Activated naive CD4-positive, alpha-beta T cell treated with anti-CD3 and anti-CD28 coated beads, Interleukin-2, amount 10 ng/mL, durations not matched to agents 7 days and 5 days (primary cell): ENCODE results near the gene HP1BP3.

Experiments used
- CTCF ChIA-PET: fragments of 350-600 bp; sonication (Branson Sonifier 250); formaldehyde crosslinking; loops from one replicate; lab custom pipeline; 2021; ENCODE audit warnings: antibody characterized with exemption; lab: Charles Lee
- DNase-seq: peaks from one replicate; pipeline ENCODE4 v3.0.0-alpha.2; 2020
- H3K27ac Mint-ChIP-seq: one replicate; pipeline ENCODE4 v1.8.0; 2021; ENCODE audit warnings: mild to moderate bottlenecking, moderate library complexity, mixed read lengths
- H3K27me3 Mint-ChIP-seq: one replicate; pipeline ENCODE4 v1.8.0; 2021; ENCODE audit warnings: mild to moderate bottlenecking, mixed read lengths
- H3K36me3 Mint-ChIP-seq: one replicate; pipeline ENCODE4 v1.8.0; 2021; ENCODE audit warnings: mixed read lengths
- H3K4me1 Mint-ChIP-seq: one replicate; pipeline ENCODE4 v1.8.0; 2021; ENCODE audit warnings: mixed read lengths
- H3K4me3 Mint-ChIP-seq: one replicate; pipeline ENCODE4 v1.8.0; 2021; ENCODE audit warnings: mild to moderate bottlenecking, moderate library complexity, mixed read lengths
- H3K9me3 Mint-ChIP-seq: one replicate; pipeline ENCODE4 v1.8.0; 2021; ENCODE audit warnings: mixed read lengths

The HP1BP3 gene

DNA sequence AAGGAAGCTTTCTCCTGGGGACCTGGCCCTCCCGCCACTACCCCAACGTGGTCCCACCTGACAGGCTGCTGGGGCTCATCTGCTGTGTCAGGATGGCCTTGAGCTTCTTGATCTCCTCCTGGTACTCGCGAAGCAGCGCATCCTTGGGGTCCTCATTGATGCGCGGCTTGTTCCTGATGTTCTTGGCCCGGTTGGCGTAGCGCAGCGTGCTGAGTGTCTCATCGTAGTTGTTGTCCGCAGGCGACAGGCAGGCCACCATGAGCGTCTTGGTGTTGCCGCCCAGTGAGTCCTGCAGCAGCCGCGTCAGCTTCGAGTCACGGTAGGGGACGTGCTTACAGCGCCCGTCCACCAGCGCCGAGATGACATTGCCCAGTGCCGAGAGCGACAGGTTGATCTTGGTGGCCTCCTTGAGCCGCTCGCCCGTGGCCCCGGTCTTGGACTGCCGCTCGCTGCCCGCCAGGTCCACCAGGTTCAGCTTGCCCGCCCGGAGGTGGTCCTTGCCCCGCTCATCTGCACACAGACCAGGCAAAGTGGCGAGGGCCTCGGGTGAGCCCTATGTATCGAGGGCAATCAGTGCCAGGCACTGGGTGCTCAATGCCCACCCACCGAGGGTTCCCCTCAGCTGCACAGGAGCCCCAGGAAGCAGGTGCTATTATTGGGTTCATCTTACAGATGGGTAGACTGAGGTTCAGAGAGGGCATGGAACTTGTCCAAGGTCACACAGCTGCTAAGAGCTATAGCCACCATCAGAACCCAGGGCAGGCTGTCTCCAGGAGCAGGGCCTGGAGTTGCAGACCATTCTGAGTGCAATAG, 82.5 kb downstream of the HP1BP3 start:
- Mint-ChIP-seq H3K27me3 (peaks cover 32% of the 10 kb centered on the region), H3K27ac (no peak overlapping the region), H3K4me3 (no peak overlapping the region), H3K9me3 (no peaks in the 10 kb centered on the region), H3K36me3 (no peaks in the 10 kb centered on the region), H3K4me1 (no peaks in the 10 kb centered on the region)
- CTCF ChIA-PET: no interaction called here
- DNase-seq: no peak

DNA sequence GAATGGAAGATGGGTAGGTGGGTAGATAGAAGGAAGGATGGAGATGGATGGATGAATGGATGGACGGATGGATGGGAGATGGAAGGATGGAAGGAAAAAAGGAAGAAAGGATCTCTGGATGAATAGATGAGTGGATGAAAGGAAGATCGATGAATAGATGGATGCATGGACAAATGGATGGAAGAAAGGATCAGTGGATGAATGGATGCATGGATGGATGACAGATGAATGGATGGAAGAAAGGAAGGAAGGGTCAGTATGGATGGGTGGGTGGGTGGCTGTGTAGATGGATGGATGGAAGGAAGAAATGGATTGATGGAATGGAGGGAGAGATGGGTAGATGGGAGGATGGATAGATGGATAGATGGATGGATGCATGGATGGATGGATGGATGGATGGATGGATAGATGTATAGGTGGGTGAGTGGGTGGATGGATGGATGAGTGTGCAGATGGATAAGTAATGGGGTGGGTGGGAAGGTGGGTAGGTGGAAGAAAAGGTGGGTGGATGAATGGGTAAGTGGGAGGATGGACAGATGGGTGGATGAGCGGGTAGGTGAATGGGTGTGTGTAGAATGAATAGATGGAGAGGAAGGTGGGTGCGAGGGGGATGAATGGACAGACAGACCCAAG, 83.9 kb downstream of the HP1BP3 start:
- CTCF ChIA-PET: no interaction called here
- H3K36me3 Mint-ChIP-seq: no peaks in the 10 kb centered on the region
- no peaks in the 10 kb centered on the region for H3K4me1 Mint-ChIP-seq
- H3K9me3 Mint-ChIP-seq: no peaks in the 10 kb centered on the region
- H3K27me3 Mint-ChIP-seq: peaks cover 32% of the 10 kb centered on the region
- no peak overlapping the region for H3K4me3 Mint-ChIP-seq
- no peak overlapping the region for H3K27ac Mint-ChIP-seq
- no peak for DNase-seq

DNA sequence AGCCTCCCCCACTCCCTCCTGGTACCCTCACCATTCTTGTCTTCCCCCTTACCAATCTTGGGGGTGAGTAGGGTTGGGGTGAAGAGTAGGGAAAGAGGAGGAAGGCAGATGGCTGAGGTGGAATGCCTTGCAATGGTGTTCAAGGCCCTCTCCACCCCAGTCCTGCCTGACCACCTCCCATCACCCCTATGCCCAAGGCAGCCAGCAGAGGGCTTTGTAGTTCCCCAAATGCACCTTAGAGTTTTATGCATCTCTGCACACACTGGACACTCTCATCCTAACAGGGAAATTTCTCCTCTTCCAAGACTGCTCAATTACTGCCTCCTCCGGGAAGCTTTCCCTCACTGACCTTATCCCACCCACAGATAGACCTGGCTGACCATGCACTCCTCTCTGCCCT, 84.7 kb downstream of the HP1BP3 start:
- Mint-ChIP-seq H3K9me3 (no peaks in the 10 kb centered on the region), H3K27ac (no peak overlapping the region), H3K4me1 (no peaks in the 10 kb centered on the region), H3K36me3 (no peaks in the 10 kb centered on the region), H3K27me3 (peaks cover 34% of the 10 kb centered on the region), H3K4me3 (no peak overlapping the region)
- DNase-seq: no peak
- CTCF ChIA-PET: interaction anchor here (0.7 kb wide), 1 partner anchor 33 kb away, joined by 3 read pairs; no protein-coding TSS in a partner anchor

DNA sequence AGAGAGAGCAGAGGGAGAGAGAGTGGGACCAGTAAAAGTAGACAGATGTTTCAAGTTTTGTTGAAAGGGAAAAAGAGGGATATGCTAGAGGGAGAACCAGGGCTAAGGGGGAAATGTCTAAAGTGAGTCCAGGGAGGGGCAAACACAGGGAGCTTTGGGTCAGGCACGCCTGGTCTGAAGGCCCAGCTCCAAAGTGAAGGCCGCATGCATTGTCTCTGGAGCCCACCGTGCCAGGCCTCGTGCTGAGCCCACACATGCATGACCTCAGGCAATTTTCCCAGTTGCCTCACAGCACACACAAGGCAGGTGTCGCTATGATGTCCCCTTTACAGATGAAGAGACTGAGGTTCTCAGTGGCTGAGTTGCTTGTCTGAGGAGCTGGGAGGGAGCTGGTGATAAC, 85.3 kb downstream of the HP1BP3 start:
- Mint-ChIP-seq H3K27ac (no peak overlapping the region), H3K27me3 (peaks cover 34% of the 10 kb centered on the region), H3K4me1 (peaks cover 2% of the 10 kb centered on the region), H3K9me3 (no peaks in the 10 kb centered on the region), H3K36me3 (no peaks in the 10 kb centered on the region), H3K4me3 (no peak overlapping the region)
- DNase-seq: no peak
- CTCF ChIA-PET: interaction anchor here (0.7 kb wide), 1 partner anchor 34 kb away, joined by 3 read pairs; no protein-coding TSS in a partner anchor

DNA sequence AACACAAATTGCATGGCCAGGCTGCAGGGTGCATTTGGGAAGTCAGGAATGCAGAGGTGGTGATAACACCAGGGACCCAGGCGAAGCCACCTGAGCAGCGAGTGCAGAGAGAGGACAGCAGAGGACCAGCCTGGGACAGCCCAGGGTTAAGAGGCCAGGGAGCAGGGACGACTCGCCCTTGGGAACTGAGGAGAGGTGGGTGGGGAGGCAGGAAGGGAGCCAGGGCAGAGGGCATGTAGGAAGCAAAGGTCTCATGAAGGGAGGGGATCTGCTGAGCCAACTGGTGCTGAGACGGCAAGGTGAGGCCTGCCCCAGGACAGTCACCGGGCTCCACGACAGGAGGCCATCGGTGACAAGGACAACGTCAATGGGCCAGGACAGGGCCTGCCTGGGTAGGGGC, 85.7 kb downstream of the HP1BP3 start:
- Mint-ChIP-seq H3K27me3 (peaks cover 34% of the 10 kb centered on the region), H3K9me3 (no peaks in the 10 kb centered on the region), H3K4me1 (peaks cover 4% of the 10 kb centered on the region), H3K4me3 (no peak overlapping the region), H3K36me3 (no peaks in the 10 kb centered on the region), H3K27ac (no peak overlapping the region)
- no peak for DNase-seq
- CTCF ChIA-PET: no interaction called here

DNA sequence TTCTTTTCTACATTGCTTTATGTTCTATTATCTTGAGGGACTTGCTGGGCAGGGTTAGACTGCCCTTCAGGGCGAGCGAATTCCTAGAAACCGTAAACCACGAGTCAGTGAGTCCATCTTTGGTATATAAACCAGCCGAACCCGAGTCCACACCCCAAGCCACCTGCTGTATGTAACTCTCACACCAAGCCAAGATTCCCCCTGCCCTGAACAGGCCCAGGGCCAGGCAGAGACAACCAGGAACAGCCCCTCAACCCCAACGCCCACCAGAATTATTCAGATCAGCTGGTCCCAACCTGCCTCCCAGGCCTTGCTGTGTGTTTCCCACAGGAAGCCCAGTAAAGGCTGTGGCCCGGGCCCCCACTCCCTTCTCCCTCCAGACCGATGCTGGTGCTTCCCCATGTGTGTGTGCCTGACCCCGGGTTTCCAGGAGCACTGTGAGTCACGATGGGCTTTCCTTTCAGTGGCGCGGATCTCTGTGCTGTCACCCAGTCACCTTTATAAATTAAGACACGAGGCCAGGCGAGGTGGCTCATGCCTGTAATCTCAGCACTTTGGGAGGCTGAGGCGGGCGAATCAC, 86.4 kb downstream of the HP1BP3 start:
- peaks cover 7% of the 10 kb centered on the region for H3K4me1 Mint-ChIP-seq
- H3K27ac Mint-ChIP-seq: no peak overlapping the region
- DNase-seq: no peak
- peaks cover 38% of the 10 kb centered on the region for H3K27me3 Mint-ChIP-seq
- no peaks in the 10 kb centered on the region for H3K36me3 Mint-ChIP-seq
- CTCF ChIA-PET: interaction anchor here (4.5 kb wide), 1 partner anchor 493 kb away, joined by 51 read pairs; no protein-coding TSS in a partner anchor
- H3K9me3 Mint-ChIP-seq: no peaks in the 10 kb centered on the region
- H3K4me3 Mint-ChIP-seq: no peak overlapping the region

DNA sequence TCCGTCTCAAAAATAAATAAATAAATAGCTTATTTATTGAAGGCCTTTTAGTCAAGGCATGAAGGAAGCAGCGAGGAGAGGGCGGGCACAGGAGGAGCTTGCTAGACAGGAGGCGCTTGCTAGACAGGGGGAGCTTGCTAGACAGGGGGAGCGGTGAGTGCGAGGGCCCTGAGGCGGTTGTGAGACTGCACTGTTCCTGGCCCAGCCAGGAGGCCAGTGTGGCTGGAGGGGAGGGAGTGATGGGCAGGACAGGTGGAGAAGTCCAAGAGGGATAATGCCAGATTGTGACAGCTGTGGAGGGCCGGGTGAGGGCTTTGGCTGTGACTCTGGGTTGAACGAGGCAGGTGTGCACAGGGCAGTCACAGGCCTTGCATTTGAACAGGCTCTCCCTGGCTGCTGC, 87.5 kb downstream of the HP1BP3 start:
- H3K4me1 Mint-ChIP-seq: peaks cover 7% of the 10 kb centered on the region
- CTCF ChIA-PET: interaction anchor here (0.6 to 4.5 kb wide), 2 partner anchors 495 to 841 kb away, joined by 3 to 51 read pairs; no protein-coding TSS in a partner anchor
- H3K36me3 Mint-ChIP-seq: no peaks in the 10 kb centered on the region
- H3K4me3 Mint-ChIP-seq: no peak overlapping the region
- H3K9me3 Mint-ChIP-seq: no peaks in the 10 kb centered on the region
- H3K27me3 Mint-ChIP-seq: peaks cover 43% of the 10 kb centered on the region
- no peak for DNase-seq
- H3K27ac Mint-ChIP-seq: no peak overlapping the region

DNA sequence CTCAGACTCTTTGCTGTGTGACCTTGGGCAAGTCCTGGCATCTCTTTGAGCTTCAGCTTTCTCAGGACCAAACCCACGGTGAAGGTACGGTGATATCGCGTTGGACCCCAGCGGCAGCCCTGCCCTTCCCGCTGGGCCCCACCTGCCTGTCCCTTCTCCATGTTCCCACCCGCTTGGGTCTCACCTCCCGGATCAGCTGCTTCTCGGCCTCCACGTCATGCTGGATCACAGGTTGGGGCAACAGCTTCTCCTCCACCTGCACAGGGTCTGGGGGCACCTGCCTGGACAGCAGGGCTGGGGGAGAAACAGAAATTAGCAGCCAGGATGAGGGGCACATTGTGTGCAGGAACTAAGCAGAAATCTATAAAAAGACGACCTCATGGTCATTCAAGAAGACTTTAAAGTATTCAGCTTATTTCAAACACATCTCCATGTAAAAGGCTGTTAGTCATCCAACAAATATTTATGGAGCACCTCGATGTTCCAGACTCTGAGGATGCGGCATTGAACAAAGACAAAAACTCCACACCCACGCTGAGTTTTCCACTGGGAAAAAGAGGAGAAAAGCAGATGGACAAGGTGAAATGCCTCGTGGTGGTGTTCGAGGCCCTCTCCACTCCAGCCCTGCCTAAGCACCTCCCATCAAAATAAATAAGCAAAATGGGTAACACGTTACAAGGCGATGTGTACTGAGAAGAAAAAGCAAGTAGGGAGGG, 88.8 kb downstream of the HP1BP3 start:
- Mint-ChIP-seq H3K9me3 (no peaks in the 10 kb centered on the region), H3K27me3 (peaks cover 55% of the 10 kb centered on the region), H3K36me3 (no peaks in the 10 kb centered on the region), H3K27ac (no peak overlapping the region), H3K4me3 (no peak overlapping the region), H3K4me1 (peaks cover 7% of the 10 kb centered on the region)
- no peak for DNase-seq
- CTCF ChIA-PET: interaction anchor here (4.5 kb wide), 1 partner anchor 496 kb away, joined by 51 read pairs; no protein-coding TSS in a partner anchor

DNA sequence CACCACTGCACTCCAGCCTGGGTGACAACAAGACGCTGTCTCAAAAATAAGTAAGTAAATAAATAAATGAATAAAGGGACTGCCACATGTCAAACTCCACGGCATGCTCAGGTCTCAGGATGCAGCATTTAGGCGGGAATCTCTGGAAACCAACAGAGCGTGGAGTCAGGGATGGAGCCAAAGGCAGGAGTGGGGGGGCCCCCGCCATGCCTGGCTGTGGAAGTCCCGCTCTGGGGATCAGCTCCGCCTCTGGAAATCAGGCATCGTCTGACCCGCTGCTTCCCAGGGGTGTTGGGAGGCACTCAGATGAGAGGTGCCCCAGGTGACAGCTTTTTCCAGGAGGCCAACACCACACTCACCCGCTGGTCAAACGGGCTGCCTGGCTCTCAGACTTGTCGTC, 89.5 kb downstream of the HP1BP3 start:
- CTCF ChIA-PET: interaction anchor here (1.0 to 4.5 kb wide), 6 partner anchors 36 to 535 kb away, joined by 3 to 51 read pairs (median 4); no protein-coding TSS in a partner anchor

DNA sequence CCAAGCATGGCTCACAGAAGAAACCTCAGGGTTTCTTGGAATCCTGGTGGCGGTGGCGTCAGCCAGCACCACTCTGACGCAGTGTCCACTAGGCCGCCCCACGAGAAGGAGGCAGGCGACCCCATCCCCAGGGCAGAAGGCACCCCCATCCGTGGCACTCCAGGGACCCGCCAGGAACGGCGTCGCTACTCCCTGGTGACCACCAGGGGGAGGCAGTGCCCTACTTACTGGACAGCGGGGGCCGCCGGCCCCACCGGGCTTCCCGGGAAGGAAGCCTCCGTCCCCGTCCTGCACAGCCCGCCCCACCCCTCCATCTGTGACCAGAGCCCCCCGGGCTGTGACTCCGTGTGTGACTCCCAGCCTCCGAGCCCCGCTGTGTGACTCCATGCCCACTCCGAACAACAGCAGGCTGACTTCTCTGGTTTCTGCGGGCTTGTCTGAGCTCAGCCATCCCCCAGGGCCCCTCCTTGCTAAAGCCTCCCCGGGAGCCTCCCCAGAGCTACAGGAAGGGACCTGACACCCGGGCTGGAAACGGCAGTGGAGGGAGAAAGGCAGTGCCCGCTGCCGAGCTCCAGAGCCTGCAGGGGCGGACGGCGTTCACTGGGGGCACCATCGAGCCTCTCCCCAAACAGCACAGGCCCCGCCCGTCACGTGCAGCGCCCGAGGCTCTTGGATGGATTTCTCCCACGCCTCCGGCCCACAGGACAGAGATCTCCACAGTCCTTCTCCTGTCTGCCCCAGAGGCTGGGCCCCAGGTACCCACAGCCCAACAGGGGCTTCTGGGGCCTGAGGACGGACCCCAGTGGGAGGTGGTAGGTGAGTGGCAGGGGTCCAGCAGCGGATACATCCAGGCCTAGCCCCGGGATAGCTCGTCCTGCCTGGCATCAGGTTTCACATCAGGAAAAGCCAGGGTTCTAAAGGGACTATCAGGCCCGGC, 90.4 kb downstream of the HP1BP3 start:
- Mint-ChIP-seq H3K36me3 (no peaks in the 10 kb centered on the region), H3K9me3 (no peaks in the 10 kb centered on the region), H3K27me3 (peaks cover 65% of the 10 kb centered on the region), H3K4me1 (peaks cover 7% of the 10 kb centered on the region), H3K4me3 (peak overlapping the region; percentile 81), H3K27ac (peak overlapping the region; percentile 42)
- CTCF ChIA-PET: interaction anchor here (0.7 to 4.5 kb wide), 22 partner anchors 10 to 536 kb away, joined by 3 to 51 read pairs (median 3); partner anchors contain the start of genes PINK1 and SH2D5
- DNase-seq: peak; percentile 81

More for the DNA sequence above, 89.5 kb downstream of the HP1BP3 start:
- H3K9me3 Mint-ChIP-seq: no peaks in the 10 kb centered on the region
- no peak overlapping the region for H3K4me3 Mint-ChIP-seq
- H3K36me3 Mint-ChIP-seq: no peaks in the 10 kb centered on the region
- H3K27ac Mint-ChIP-seq: no peak overlapping the region
- peaks cover 61% of the 10 kb centered on the region for H3K27me3 Mint-ChIP-seq
- DNase-seq: no peak
- peaks cover 7% of the 10 kb centered on the region for H3K4me1 Mint-ChIP-seq

DNA sequence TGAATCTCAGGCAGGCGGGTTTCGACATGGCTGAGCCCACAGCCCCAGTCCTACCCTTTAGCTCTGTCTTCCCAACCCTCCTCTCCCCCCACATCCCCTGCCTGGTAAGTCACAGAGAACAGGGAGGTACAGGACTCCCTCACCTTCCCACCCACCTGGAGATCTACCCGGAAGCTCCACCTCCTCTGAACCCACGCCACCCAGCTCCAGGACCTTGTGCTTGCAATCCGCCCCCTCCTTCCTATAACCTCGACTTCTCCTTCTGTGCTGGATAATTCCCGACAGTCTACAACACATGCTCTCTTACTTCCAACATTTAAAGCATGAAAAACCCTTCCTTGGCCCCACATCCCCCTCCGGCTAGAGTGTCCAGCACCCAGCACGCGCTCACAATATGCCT, 91.6 kb downstream of the HP1BP3 start:
- no peak overlapping the region for H3K4me3 Mint-ChIP-seq
- CTCF ChIA-PET: interaction anchor here (0.8 to 2.4 kb wide), 5 partner anchors 12 to 499 kb away, joined by 3 to 17 read pairs (median 8); no protein-coding TSS in a partner anchor
- no peak for DNase-seq
- peaks cover 63% of the 10 kb centered on the region for H3K27me3 Mint-ChIP-seq
- no peaks in the 10 kb centered on the region for H3K9me3 Mint-ChIP-seq
- no peaks in the 10 kb centered on the region for H3K36me3 Mint-ChIP-seq
- H3K4me1 Mint-ChIP-seq: peaks cover 7% of the 10 kb centered on the region
- no peak overlapping the region for H3K27ac Mint-ChIP-seq

DNA sequence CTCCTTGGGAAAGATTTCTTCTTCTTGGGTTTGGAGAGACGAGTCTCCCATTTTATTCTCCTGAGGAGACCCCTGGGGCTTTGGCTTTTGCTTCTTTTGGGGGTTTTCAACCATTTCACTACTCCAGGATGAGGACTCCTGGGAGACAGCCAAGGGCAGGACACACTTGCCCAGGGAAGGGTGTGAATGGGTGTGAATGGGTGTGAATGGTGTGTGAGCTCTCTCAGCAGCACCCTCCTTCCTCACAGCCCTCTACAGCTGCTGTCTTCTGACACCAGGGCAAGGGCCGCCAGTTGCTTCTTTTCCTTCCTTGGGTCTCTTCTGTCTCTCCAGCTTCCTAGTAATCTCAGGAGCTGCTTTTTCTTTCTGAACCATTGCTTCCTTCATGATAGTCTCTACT, 93.5 kb downstream of the HP1BP3 start:
- no peak for DNase-seq
- H3K27ac Mint-ChIP-seq: no peak overlapping the region
- no peak overlapping the region for H3K4me3 Mint-ChIP-seq
- H3K4me1 Mint-ChIP-seq: peaks cover 7% of the 10 kb centered on the region
- no peaks in the 10 kb centered on the region for H3K9me3 Mint-ChIP-seq
- peaks cover 65% of the 10 kb centered on the region for H3K27me3 Mint-ChIP-seq
- H3K36me3 Mint-ChIP-seq: no peaks in the 10 kb centered on the region
- CTCF ChIA-PET: interaction anchor here (1.5 kb wide), 1 partner anchor 502 kb away, joined by 8 read pairs; no protein-coding TSS in a partner anchor
